ENCODE data around the gene CDH4.

DNA sequence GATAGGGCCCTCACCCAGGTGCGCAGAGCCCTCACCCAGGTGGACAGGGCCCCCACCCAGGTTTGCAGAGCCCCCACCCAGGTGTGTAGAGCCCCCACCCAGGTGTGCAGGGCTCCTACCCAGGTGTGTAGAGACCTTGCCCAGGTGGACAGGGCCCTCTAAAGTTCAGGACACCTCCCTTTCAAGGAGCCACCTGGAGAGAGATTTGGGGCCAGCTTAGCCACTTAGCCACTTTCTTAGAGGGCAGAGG is 533.4 kb downstream of the CDH4 start:
- TF ChIP-seq HOXA7 (CRISPR knock-in tag; IDR thresholded peaks at IDR 0.05; ENCODE audit: borderline replicate concordance) = no peak
- TF ChIP-seq ZNF202 (tag by site-specific recombination; IDR thresholded peaks at IDR 0.05; ENCODE audit: borderline replicate concordance) = no peak
- no peak for TF ChIP-seq ZNF768 (tag by site-specific recombination; IDR thresholded peaks at IDR 0.05)
